Measurements from ENCODE around the gene ORAI3. TPM values are rescaled to one million over a fixed set of nuclear protein-coding genes. Genes with fewer than 3 reads are reported as not detected.

Gene ORAI3
- total and polyA plus RNA-seq, 2 of the 13 experiments (the other 11 are each of a cell fraction or from before 2014, with no cell fraction given), result 11.4 to 32.0 TPM

GRCh38 chr16:30904114-30904780 lies 44.6 kb upstream of the ORAI3 start (continued):
- no peak for TF ChIP-seq HOXD1 (CRISPR knock-in tag; IDR thresholded peaks at IDR 0.05)
- TF ChIP-seq MXD1 (CRISPR knock-in tag; IDR thresholded peaks at IDR 0.05), result 0 out of 2 replicates have a peak, but pooled peaks have one; percentile 17
- TF ChIP-seq ZNF3 (CRISPR knock-in tag; IDR thresholded peaks at IDR 0.05), result no peak
- 0 out of 2 replicates have a peak, but pooled peaks have one; percentile 41 for TF ChIP-seq NFATC3 (CRISPR knock-in tag; IDR thresholded peaks at IDR 0.05)
- no peak for TF ChIP-seq ZNF550 (CRISPR knock-in tag; IDR thresholded peaks at IDR 0.05; ENCODE audit: borderline replicate concordance)
- no peak for TF ChIP-seq ZNF672 (CRISPR knock-in tag; IDR thresholded peaks at IDR 0.05)
- no peak for TF ChIP-seq IRX3 (CRISPR knock-in tag; IDR thresholded peaks at IDR 0.05; ENCODE audit: borderline replicate concordance, low read depth)
- TF ChIP-seq CREB3 (CRISPR knock-in tag; IDR thresholded peaks at IDR 0.05), result no peak
- 0 out of 2 replicates have a peak, but pooled peaks have one; percentile 11 for TF ChIP-seq HIVEP1 (CRISPR knock-in tag; IDR thresholded peaks at IDR 0.05)
- no peak for TF ChIP-seq MTF2 (CRISPR knock-in tag; IDR thresholded peaks at IDR 0.05; ENCODE audit: borderline replicate concordance)
- TF ChIP-seq ZNF891 (CRISPR knock-in tag; IDR thresholded peaks at IDR 0.05), result no peak
- no peak for TF ChIP-seq EP300 (IDR thresholded peaks at IDR 0.05; ENCODE audit: low read depth in 2 of 2, low read length in 2 of 2)
- no peak for TF ChIP-seq EP300 (CRISPR knock-in tag; IDR thresholded peaks at IDR 0.05; ENCODE audit: borderline replicate concordance)
- TF ChIP-seq TFDP1 (CRISPR knock-in tag; IDR thresholded peaks at IDR 0.05; ENCODE audit: borderline replicate concordance), result no peak
- no peak for TF ChIP-seq IRF9 (CRISPR knock-in tag; IDR thresholded peaks at IDR 0.05; ENCODE audit: borderline replicate concordance)
- no peak for TF ChIP-seq NFYB (CRISPR knock-in tag; IDR thresholded peaks at IDR 0.05)
- TF ChIP-seq PHF21A (CRISPR knock-in tag; IDR thresholded peaks at IDR 0.05), result no peak
- no peak for TF ChIP-seq MLX (CRISPR knock-in tag; IDR thresholded peaks at IDR 0.05)
- no peak for TF ChIP-seq ZNF574 (CRISPR knock-in tag; IDR thresholded peaks at IDR 0.05)
